Retinal pigment epithelial cell (primary cell): ENCODE data around the gene SNRK.

Experiments used
- DNase-seq: peaks from one replicate; pipeline ENCODE4 v3.0.0-alpha.2; 2010; ENCODE audit warnings: low read depth
- H3K4me3 ChIP-seq: 2 replicates; pipeline ENCODE4 v1.5.1; 2011; ENCODE audit warnings: mild to moderate bottlenecking, low read length, control low read depth, moderate library complexity
- TF ChIP-seq, protein P1 (sequence below): conservative IDR thresholded peaks from 2 replicates; pipeline ENCODE4 v1.5.1; 2011; ENCODE audit warnings: low read depth, low read length, control low read depth, inconsistent platforms

The SNRK gene

DNA sequence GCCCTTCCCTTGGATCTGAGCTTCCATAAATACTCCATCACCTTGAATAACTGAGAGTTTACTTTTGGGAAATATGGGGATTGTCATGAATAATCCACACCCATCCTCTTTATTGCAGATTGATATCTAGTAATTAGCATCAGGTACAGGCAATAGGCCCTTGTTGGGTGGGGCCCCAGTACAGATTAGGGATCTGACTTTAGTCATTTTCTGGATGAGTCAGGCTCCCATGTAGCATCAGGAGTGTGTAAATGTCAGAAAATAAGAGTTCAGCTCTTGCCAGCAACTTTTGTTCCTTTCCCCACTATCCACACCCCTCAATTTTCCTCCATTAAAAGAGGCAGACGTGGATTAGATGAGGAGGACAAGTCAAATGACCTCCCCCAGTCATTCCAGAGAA, 17.7 kb upstream of the SNRK start:
- TF ChIP-seq, protein P1, sequence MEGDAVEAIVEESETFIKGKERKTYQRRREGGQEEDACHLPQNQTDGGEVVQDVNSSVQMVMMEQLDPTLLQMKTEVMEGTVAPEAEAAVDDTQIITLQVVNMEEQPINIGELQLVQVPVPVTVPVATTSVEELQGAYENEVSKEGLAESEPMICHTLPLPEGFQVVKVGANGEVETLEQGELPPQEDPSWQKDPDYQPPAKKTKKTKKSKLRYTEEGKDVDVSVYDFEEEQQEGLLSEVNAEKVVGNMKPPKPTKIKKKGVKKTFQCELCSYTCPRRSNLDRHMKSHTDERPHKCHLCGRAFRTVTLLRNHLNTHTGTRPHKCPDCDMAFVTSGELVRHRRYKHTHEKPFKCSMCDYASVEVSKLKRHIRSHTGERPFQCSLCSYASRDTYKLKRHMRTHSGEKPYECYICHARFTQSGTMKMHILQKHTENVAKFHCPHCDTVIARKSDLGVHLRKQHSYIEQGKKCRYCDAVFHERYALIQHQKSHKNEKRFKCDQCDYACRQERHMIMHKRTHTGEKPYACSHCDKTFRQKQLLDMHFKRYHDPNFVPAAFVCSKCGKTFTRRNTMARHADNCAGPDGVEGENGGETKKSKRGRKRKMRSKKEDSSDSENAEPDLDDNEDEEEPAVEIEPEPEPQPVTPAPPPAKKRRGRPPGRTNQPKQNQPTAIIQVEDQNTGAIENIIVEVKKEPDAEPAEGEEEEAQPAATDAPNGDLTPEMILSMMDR = no peak
- no peak for DNase-seq
- no peak overlapping the region for H3K4me3 ChIP-seq

DNA sequence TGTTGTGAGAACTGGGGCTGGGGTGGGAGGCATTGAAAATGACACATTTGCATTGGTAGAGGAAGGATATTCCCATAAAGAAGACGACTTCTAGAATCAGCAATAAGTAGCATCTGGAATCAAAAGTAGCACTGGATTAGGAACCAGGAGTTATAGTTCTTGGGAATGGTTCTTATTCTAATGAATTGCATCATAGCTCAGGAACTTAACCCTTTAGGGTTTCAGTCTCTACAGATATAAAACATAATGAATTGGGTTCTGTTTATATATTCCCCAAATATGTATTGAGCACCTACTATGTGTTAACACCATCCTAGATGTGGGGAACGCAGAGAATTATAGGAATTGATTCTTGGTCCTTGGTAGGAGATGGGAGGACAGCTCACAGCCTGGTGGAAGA, 16.3 kb upstream of the SNRK start:
- DNase-seq = no peak
- TF ChIP-seq, protein P1 = no peak
- no peak overlapping the region for H3K4me3 ChIP-seq

DNA sequence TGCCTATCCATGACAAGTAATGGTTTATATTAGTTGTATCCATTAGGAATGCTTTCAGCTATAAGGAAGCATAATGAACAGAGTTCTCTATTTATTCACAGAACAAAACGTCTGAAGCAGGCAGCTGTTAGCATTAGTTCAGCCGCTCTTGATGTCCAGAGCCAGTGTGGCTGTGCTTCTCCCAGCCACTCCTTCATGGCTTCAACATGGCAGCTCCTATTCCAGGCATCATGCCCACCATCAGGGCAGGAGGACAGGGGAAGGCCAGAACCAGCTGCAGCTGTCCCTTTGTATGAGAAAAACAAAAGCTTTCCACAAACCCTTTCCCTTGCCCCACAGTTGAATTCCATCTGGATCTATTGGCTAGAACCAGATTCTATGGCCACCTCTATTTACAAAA, 12.9 kb upstream of the SNRK start:
- no peak for DNase-seq
- TF ChIP-seq, protein P1 = no peak
- H3K4me3 ChIP-seq = no peak overlapping the region

DNA sequence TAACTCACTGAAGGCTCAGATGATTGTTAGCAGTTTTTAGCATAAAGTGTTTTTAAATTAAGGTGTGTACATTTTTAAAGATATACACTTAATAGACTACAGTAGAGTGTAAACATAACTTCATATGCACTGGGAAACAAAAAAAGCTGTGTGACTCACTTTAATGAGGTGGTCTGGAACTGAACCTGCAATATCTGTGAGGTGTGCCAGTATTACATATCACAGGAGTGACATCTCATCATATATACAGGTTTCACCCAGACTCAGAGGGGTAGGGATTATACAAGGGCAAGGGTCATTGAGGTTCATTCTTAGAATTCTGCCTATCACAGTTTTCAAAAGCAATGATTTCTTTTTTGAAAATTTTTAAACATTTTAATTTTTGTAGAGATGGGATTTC, 7.3 kb upstream of the SNRK start:
- TF ChIP-seq, protein P1 = no peak
- H3K4me3 ChIP-seq = no peak overlapping the region
- DNase-seq = no peak

DNA sequence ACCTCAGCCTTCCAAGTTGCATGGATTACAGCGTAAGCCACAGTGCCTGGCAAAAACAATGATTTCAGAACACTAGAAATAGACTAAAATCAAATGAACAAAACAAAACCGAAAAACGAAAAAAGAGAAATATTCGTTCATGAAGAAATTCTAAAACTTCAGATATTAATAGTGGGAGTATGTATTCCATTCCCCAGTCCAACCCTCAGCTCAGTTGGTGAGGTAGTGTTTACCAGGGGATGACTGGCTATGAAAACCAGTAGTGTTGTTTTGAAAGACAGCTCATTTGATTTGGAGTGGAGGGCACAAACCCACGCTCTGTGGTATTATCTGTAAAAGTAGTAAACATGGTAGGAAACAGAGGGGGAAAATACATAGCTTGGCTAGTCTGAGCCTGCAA, 6.8 kb upstream of the SNRK start:
- DNase-seq = no peak
- H3K4me3 ChIP-seq = no peak overlapping the region
- TF ChIP-seq, protein P1 = no peak

DNA sequence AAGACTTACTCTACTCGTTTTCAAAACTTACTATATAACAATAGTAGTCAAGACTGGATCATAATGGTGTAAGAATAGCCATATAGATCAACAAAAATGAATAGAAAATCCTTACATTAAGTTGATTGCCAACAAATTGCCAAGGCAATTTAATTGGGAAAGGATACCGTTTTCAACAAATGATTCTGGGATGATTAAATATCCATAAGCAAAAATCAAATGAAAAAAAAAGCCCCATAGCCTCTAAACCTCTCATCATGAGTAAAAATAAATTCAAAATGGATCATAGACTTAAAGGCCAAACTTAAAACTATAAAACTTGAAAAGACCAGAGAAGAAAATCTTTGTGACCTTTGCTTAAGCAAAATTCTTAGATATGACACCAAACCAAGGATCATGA, 5.3 kb upstream of the SNRK start:
- TF ChIP-seq, protein P1 = no peak
- H3K4me3 ChIP-seq = no peak overlapping the region
- no peak for DNase-seq

DNA sequence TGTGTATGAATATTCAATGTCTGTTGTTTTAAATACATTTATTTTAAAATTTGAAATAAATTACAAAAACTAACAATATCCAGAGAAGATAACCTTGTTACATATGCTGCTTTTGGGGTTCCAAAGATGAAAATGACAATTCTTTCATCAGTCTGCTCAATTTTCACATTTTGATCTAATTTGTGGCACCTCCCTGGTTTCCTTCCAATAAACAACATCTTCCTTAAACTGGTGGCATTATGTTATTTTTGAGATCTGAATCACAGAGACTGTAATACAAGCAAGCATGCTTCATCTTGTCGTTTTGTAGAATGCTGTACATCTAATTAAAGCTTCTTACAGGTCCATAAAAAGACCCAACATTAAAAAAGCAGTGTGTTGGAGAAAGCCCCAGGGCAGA, 2.2 kb upstream of the SNRK start:
- TF ChIP-seq, protein P1 = no peak
- no peak overlapping the region for H3K4me3 ChIP-seq
- DNase-seq = no peak
